ENCODE results near the gene SEPTIN5. TPM values are rescaled to one million over a fixed set of nuclear protein-coding genes. Genes with fewer than 3 reads are reported as not detected.

The SEPTIN5 gene
- total and polyA plus RNA-seq, 9 of the 15 experiments (the other 6 are each of a cell fraction or from before 2014, with no cell fraction given) = 0.03 to 195 (median 119) TPM

DNA sequence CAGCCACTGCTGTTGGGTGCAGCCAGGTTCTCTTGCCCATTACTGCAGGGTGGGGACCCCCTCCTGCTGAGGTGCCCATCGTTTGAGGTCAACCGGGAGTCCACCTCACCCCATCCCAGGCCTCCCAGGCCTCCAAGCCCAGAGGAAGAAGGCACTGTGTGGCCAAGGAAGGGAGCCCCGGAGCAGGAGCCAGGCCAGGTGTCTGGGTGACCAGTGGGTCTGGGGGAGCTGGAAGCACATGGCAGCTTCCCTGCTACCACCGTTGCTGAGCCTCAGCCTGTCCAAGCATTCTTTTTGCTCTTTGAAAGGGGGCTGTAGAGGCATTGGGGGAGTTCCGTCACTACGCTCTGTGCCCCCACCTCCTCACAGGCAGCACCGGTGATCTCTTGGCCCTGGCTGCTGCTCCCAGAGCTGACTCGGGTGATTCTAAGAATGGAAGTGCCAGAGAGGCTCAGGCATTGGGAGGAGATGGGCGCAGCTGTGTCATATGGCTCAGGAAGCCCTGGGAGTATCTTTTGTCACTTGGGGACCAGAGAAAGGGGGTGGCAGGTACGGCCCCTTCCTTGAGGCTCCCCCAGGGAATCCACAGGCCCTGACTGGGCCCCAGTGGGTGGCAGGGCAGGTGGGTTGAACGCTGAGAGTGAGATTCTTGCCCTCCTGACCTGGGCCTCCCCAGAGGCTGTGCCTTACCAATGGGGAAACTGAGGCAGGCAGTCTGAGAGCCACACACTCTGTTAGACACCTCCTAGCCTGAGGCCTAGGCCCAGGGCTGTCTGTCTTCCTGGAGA lies 1.9 kb downstream of the SEPTIN5 start (continued):
- TF ChIP-seq, protein P1, sequence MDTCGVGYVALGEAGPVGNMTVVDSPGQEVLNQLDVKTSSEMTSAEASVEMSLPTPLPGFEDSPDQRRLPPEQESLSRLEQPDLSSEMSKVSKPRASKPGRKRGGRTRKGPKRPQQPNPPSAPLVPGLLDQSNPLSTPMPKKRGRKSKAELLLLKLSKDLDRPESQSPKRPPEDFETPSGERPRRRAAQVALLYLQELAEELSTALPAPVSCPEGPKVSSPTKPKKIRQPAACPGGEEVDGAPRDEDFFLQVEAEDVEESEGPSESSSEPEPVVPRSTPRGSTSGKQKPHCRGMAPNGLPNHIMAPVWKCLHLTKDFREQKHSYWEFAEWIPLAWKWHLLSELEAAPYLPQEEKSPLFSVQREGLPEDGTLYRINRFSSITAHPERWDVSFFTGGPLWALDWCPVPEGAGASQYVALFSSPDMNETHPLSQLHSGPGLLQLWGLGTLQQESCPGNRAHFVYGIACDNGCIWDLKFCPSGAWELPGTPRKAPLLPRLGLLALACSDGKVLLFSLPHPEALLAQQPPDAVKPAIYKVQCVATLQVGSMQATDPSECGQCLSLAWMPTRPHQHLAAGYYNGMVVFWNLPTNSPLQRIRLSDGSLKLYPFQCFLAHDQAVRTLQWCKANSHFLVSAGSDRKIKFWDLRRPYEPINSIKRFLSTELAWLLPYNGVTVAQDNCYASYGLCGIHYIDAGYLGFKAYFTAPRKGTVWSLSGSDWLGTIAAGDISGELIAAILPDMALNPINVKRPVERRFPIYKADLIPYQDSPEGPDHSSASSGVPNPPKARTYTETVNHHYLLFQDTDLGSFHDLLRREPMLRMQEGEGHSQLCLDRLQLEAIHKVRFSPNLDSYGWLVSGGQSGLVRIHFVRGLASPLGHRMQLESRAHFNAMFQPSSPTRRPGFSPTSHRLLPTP (IDR thresholded peaks at IDR 0.05; ENCODE audit: borderline replicate concordance, extremely low read depth, insufficient read length) = no peak
- no peak for TF ChIP-seq THRAP3 (IDR thresholded peaks at IDR 0.05; ENCODE audit: borderline replicate concordance)
- TF ChIP-seq, protein P2, sequence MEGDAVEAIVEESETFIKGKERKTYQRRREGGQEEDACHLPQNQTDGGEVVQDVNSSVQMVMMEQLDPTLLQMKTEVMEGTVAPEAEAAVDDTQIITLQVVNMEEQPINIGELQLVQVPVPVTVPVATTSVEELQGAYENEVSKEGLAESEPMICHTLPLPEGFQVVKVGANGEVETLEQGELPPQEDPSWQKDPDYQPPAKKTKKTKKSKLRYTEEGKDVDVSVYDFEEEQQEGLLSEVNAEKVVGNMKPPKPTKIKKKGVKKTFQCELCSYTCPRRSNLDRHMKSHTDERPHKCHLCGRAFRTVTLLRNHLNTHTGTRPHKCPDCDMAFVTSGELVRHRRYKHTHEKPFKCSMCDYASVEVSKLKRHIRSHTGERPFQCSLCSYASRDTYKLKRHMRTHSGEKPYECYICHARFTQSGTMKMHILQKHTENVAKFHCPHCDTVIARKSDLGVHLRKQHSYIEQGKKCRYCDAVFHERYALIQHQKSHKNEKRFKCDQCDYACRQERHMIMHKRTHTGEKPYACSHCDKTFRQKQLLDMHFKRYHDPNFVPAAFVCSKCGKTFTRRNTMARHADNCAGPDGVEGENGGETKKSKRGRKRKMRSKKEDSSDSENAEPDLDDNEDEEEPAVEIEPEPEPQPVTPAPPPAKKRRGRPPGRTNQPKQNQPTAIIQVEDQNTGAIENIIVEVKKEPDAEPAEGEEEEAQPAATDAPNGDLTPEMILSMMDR (IDR thresholded peaks at IDR 0.05 in 2 of 3, conservative IDR thresholded peaks at IDR 0.05 in 1 of 3; ENCODE audit: insufficient read depth in 2 of 3, low read depth in 1 of 3, low read length in 3 of 3) = 0 out of 6 replicates have a peak, but pooled peaks of 1 of the 3 experiments have one; percentile 0
- TF ChIP-seq MYC (IDR thresholded peaks at IDR 0.05; ENCODE audit: low read depth, low read length) = no peak
- TF ChIP-seq MYC (CRISPR knock-in tag; IDR thresholded peaks at IDR 0.05; ENCODE audit: borderline replicate concordance, low read depth) = peak; percentile 46; the same call in 1 of the 2 replicates
- TF ChIP-seq, protein P3, sequence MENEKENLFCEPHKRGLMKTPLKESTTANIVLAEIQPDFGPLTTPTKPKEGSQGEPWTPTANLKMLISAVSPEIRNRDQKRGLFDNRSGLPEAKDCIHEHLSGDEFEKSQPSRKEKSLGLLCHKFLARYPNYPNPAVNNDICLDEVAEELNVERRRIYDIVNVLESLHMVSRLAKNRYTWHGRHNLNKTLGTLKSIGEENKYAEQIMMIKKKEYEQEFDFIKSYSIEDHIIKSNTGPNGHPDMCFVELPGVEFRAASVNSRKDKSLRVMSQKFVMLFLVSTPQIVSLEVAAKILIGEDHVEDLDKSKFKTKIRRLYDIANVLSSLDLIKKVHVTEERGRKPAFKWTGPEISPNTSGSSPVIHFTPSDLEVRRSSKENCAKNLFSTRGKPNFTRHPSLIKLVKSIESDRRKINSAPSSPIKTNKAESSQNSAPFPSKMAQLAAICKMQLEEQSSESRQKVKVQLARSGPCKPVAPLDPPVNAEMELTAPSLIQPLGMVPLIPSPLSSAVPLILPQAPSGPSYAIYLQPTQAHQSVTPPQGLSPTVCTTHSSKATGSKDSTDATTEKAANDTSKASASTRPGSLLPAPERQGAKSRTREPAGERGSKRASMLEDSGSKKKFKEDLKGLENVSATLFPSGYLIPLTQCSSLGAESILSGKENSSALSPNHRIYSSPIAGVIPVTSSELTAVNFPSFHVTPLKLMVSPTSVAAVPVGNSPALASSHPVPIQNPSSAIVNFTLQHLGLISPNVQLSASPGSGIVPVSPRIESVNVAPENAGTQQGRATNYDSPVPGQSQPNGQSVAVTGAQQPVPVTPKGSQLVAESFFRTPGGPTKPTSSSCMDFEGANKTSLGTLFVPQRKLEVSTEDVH (IDR thresholded peaks at IDR 0.05; ENCODE audit: low read depth, partially characterized antibody) = no peak
- TF ChIP-seq SIN3A (IDR thresholded peaks at IDR 0.05; ENCODE audit: borderline replicate concordance in 2 of 2, control insufficient read depth in 1 of 2, low read depth in 2 of 2, low read length in 2 of 2) = no peak
- TF ChIP-seq KDM5B (IDR thresholded peaks at IDR 0.05; ENCODE audit: insufficient replicate concordance, low read depth, low read length) = peak; percentile 24
- peak; percentile 1 for TF ChIP-seq ZFP36 (IDR thresholded peaks at IDR 0.05; ENCODE audit: low read depth, low read length, partially characterized antibody)
- peak; percentile 89 for TF ChIP-seq BCOR (IDR thresholded peaks at IDR 0.05)
